Thyroid gland (tissue), 4 donors: ENCODE results near the gene SLC35D3.

ENCODE experiments used
- POLR2A ChIP-seq, 2 donors: fragments of 450-650 bp; IDR thresholded peaks; one replicate each; pipeline ENCODE4 v1.6.1; 2017; ENCODE audit warnings: antibody characterized with exemption in 2 of 2, mild to moderate bottlenecking in 2 of 2, moderate library complexity in 1 of 2
- TF ChIP-seq, protein P1 (sequence below), 6 experiments: fragments of 200-600 bp in 3 of 6; fragments of 450-650 bp in 3 of 6; sonication (generic) in 3 of 6; IDR thresholded peaks; one replicate each; pipeline ENCODE4 v1.5.1; 2016 to 2019; ENCODE audit warnings: antibody characterized with exemption in 6 of 6, mild to moderate bottlenecking in 2 of 6, inconsistent platforms in 1 of 6, moderate library complexity in 1 of 6

DNA sequence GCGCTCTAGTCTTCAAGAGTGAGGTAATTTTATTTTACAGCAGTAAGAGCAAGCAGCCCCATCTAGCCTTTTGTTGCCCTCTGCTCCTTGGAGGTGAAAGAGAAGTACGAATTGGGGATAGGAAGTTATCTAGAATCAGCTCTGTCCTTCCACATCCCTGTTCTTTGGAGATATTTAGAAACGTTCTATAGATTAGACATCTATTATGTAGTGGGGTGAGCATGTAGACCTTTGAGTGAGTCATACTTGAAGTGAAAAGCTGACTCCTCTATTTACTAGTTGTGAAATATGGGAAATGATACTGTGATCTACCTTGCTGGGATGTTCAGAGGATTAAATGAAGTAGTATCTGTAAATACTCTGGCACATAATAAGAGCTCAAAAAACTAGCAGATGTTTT lies 36.0 kb upstream of the SLC35D3 start:
- TF ChIP-seq, protein P1, sequence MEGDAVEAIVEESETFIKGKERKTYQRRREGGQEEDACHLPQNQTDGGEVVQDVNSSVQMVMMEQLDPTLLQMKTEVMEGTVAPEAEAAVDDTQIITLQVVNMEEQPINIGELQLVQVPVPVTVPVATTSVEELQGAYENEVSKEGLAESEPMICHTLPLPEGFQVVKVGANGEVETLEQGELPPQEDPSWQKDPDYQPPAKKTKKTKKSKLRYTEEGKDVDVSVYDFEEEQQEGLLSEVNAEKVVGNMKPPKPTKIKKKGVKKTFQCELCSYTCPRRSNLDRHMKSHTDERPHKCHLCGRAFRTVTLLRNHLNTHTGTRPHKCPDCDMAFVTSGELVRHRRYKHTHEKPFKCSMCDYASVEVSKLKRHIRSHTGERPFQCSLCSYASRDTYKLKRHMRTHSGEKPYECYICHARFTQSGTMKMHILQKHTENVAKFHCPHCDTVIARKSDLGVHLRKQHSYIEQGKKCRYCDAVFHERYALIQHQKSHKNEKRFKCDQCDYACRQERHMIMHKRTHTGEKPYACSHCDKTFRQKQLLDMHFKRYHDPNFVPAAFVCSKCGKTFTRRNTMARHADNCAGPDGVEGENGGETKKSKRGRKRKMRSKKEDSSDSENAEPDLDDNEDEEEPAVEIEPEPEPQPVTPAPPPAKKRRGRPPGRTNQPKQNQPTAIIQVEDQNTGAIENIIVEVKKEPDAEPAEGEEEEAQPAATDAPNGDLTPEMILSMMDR (IDR thresholded peaks at IDR 0.05) = no peak
- TF ChIP-seq POLR2A (IDR thresholded peaks at IDR 0.05) = no peak
